Mucosa of rectum (tissue), 2 donors: Measurements from ENCODE around the gene AGPAT4.
"Not testable (repeated sequence)": the region's sequence is repeated elsewhere in the genome, so short reads cannot be mapped to it uniquely, and the experiment has no call there.

Experiments used
- H3K27ac ChIP-seq, 2 donors: one replicate each; pipeline ENCODE4 v1.7.0; 2013; ENCODE audit warnings: inconsistent platforms in 2 of 2, low read depth in 2 of 2, low read length in 2 of 2
- H3K27me3 ChIP-seq, 2 donors: one replicate each; pipeline ENCODE4 v1.7.0; 2013; ENCODE audit warnings: low read length in 2 of 2; ENCODE audit not compliant: control insufficient read depth in 2 of 2, insufficient read depth in 2 of 2
- H3K36me3 ChIP-seq, 2 donors: one replicate each; pipeline ENCODE4 v1.7.0; 2013; ENCODE audit warnings: low read length in 2 of 2; ENCODE audit not compliant: control insufficient read depth in 2 of 2, insufficient read depth in 2 of 2
- H3K4me1 ChIP-seq, 2 donors: one replicate each; pipeline ENCODE4 v1.7.0; 2013; ENCODE audit warnings: low read length in 2 of 2, mild to moderate bottlenecking in 1 of 2; ENCODE audit not compliant: control insufficient read depth in 2 of 2, insufficient read depth in 2 of 2
- H3K4me3 ChIP-seq, 2 donors: one replicate each; pipeline ENCODE4 v1.7.0; 2013; ENCODE audit warnings: low read length in 2 of 2
- H3K9ac ChIP-seq, 2 donors: one replicate each; pipeline ENCODE4 v1.7.0; 2013; ENCODE audit warnings: low read length in 2 of 2, low read depth in 1 of 2, mild to moderate bottlenecking in 1 of 2
- H3K9me3 ChIP-seq, 2 donors: one replicate each; pipeline ENCODE4 v1.7.0; 2013; ENCODE audit warnings: low read length in 2 of 2; ENCODE audit not compliant: control insufficient read depth in 2 of 2
- donor health status: healthy.
- donor health status: Normal muscosa, but diverticular disease.

The AGPAT4 gene

GRCh38 chr6:161273752-161274487, at the start of gene AGPAT4:
AGPAT4 (minus strand) TSS chr6:161274061; CDS start chr6:161232213, 41,848 bp downstream.
- peak within 1 kb of the TSS; percentile 45 to 75 for H3K27ac ChIP-seq
- H3K9ac ChIP-seq = peak within 1 kb of the TSS; percentile 48 to 68
- H3K4me1 ChIP-seq = peaks cover 0 to 25% of the 10 kb centered on the region in 2 donors
- H3K27me3 ChIP-seq = no peaks in the 10 kb centered on the region
- no peaks in the 10 kb centered on the region for H3K36me3 ChIP-seq
- peak within 1 kb of the TSS; percentile 68 to 75 for H3K4me3 ChIP-seq
- no peaks in the 10 kb centered on the region for H3K9me3 ChIP-seq

GRCh38 chr6:161319231-161319630, 45.4 kb upstream of the AGPAT4 start:
- Histone ChIP-seq H3K4me3 (no peak overlapping the region), H3K4me1 (no peaks in the 10 kb centered on the region)

GRCh38 chr6:161318456-161318855, 44.6 kb upstream of the AGPAT4 start:
- no peaks in the 10 kb centered on the region for H3K27me3 ChIP-seq
- H3K36me3 ChIP-seq = no peaks in the 10 kb centered on the region
- no peak overlapping the region for H3K4me3 ChIP-seq
- H3K4me1 ChIP-seq = no peaks in the 10 kb centered on the region
- H3K27ac ChIP-seq = no peak overlapping the region
- H3K9me3 ChIP-seq = peaks cover 0 to 2% of the 10 kb centered on the region in 2 donors
- H3K9ac ChIP-seq = no peak overlapping the region

More at GRCh38 chr6:161319231-161319630, 45.4 kb upstream of the AGPAT4 start:
- Histone ChIP-seq H3K27me3 (no peaks in the 10 kb centered on the region), H3K9me3 (peaks cover 0 to 2% of the 10 kb centered on the region in 2 donors), H3K36me3 (no peaks in the 10 kb centered on the region), H3K9ac (no peak overlapping the region), H3K27ac (no peak overlapping the region)

- no peaks in the 10 kb centered on the region for H3K27me3 ChIP-seq
- peaks cover 0 to 2% of the 10 kb centered on the region in 2 donors for H3K9me3 ChIP-seq
- no peak overlapping the region for H3K4me3 ChIP-seq
- H3K9ac ChIP-seq = no peak overlapping the region
- no peaks in the 10 kb centered on the region for H3K4me1 ChIP-seq
- H3K27ac ChIP-seq = no peak overlapping the region
- H3K36me3 ChIP-seq = no peaks in the 10 kb centered on the region
Measured at GRCh38 chr6:161316531-161316930, 42.7 kb upstream of the AGPAT4 start.

GRCh38 chr6:161315246-161315917, 41.5 kb upstream of the AGPAT4 start:
- not testable (repeated sequence) for H3K36me3 ChIP-seq, H3K9me3 ChIP-seq, H3K4me1 ChIP-seq, H3K4me3 ChIP-seq, H3K27me3 ChIP-seq, H3K27ac ChIP-seq, H3K9ac ChIP-seq

GRCh38 chr6:161314541-161315245, 40.8 kb upstream of the AGPAT4 start:
- H3K9ac ChIP-seq, H3K4me3 ChIP-seq, H3K36me3 ChIP-seq, H3K27me3 ChIP-seq, H3K9me3 ChIP-seq, H3K27ac ChIP-seq, H3K4me1 ChIP-seq: not testable (repeated sequence)

GRCh38 chr6:161313940-161314509, 40.2 kb upstream of the AGPAT4 start:
- Histone ChIP-seq H3K4me3 (no peak overlapping the region), H3K9me3 (peaks cover 0 to 2% of the 10 kb centered on the region in 2 donors), H3K4me1 (no peaks in the 10 kb centered on the region), H3K27ac (no peak overlapping the region), H3K9ac (no peak overlapping the region), H3K27me3 (no peaks in the 10 kb centered on the region), H3K36me3 (no peaks in the 10 kb centered on the region)

GRCh38 chr6:161313475-161313874, 39.6 kb upstream of the AGPAT4 start:
- H3K9me3 ChIP-seq, H3K27ac ChIP-seq, H3K27me3 ChIP-seq, H3K4me3 ChIP-seq, H3K36me3 ChIP-seq, H3K9ac ChIP-seq, H3K4me1 ChIP-seq: not testable (repeated sequence)

GRCh38 chr6:161309774-161310173, 35.9 kb upstream of the AGPAT4 start:
- not testable (repeated sequence) for H3K27ac ChIP-seq, H3K36me3 ChIP-seq, H3K27me3 ChIP-seq, H3K9ac ChIP-seq, H3K4me1 ChIP-seq, H3K9me3 ChIP-seq, H3K4me3 ChIP-seq
